Caco-2 (cell line): ENCODE data around the gene INPP5D. TPM values are rescaled to one million over a fixed set of nuclear protein-coding genes. Genes with fewer than 3 reads are reported as not detected.

Source experiments
- BruUV-seq: library from RNA; stranded (reverse); fragments of 400-500 nt; replicated peaks from 2 replicates; lab custom pipeline; 2021; lab: Mats Ljungman, UMichigan
- CTCF ChIA-PET: fragments of 300-600 bp; sonication (Branson Sonifier 250); formaldehyde crosslinking; loops from one replicate; lab custom pipeline; 2022; ENCODE audit warnings: antibody characterized with exemption; lab: Charles Lee
- POLR2A ChIA-PET: fragments of 300-600 bp; sonication (Branson Sonifier 250); formaldehyde crosslinking; loops from one replicate; lab custom pipeline; 2022; ENCODE audit warnings: antibody characterized with exemption; lab: Charles Lee
- DNase-seq, 2 experiments: peaks; one replicate each; pipeline versions ENCODE4 v3.0.0 to v3.0.0-alpha.2; 2020 to 2022
- H3K27me3 ChIP-seq: replicated peaks from 2 replicates; pipeline ENCODE4 v1.6.0; 2011; ENCODE audit warnings: low read length; ENCODE audit not compliant: control insufficient read depth, insufficient read depth
- H3K36me3 ChIP-seq: 2 replicates; pipeline ENCODE4 v1.5.1; 2011; ENCODE audit warnings: low read length; ENCODE audit not compliant: control insufficient read depth, insufficient read depth
- H3K4me1 ChIP-seq: fragments of 250-450 bp; sonication (Bioruptor Pico); 2 replicates; pipeline ENCODE4 v1.5.1; 2020; ENCODE audit warnings: mild to moderate bottlenecking
- H3K4me3 ChIP-seq: 2 replicates; pipeline ENCODE4 v1.5.1; 2011; ENCODE audit warnings: low read depth, mild to moderate bottlenecking, control low read depth, low read length
- H3K9me3 ChIP-seq: fragments of 250-450 bp; sonication (Bioruptor Pico); 2 replicates; pipeline ENCODE4 v1.5.1; 2020; ENCODE audit warnings: mild to moderate bottlenecking, moderate library complexity
- H3K27ac Mint-ChIP-seq: one replicate; pipeline ENCODE4 v1.8.0; 2022; ENCODE audit warnings: mixed read lengths; ENCODE audit not compliant: unreplicated experiment
- H3K27me3 Mint-ChIP-seq: one replicate; pipeline ENCODE4 v1.8.0; 2022; ENCODE audit warnings: mixed read lengths; ENCODE audit not compliant: insufficient read depth, unreplicated experiment
- H3K36me3 Mint-ChIP-seq: one replicate; pipeline ENCODE4 v1.8.0; 2022; ENCODE audit warnings: mild to moderate bottlenecking, mixed read lengths; ENCODE audit not compliant: insufficient read depth, unreplicated experiment
- H3K4me1 Mint-ChIP-seq: one replicate; pipeline ENCODE4 v1.8.0; 2022; ENCODE audit warnings: low read depth, mixed read lengths; ENCODE audit not compliant: unreplicated experiment
- H3K4me3 Mint-ChIP-seq: one replicate; pipeline ENCODE4 v1.8.0; 2022; ENCODE audit warnings: mild to moderate bottlenecking, moderate library complexity, mixed read lengths; ENCODE audit not compliant: unreplicated experiment
- H3K9me3 Mint-ChIP-seq: one replicate; pipeline ENCODE4 v1.8.0; 2022; ENCODE audit warnings: mixed read lengths; ENCODE audit not compliant: unreplicated experiment
- CTCF ChIP-seq, 2 experiments: fragments of 200-600 bp in 1 of 2; IDR thresholded peaks; 1 replicate in 1 of 2; 2 replicates in 1 of 2; pipeline versions ENCODE4 v1.5.1 to v1.8.0; 2011 to 2022; ENCODE audit warnings: antibody characterized with exemption in 1 of 2, control low read depth in 1 of 2, inconsistent platforms in 1 of 2, low read depth in 1 of 2, low read length in 1 of 2, mild to moderate bottlenecking in 1 of 2, moderate library complexity in 1 of 2; ENCODE audit not compliant: insufficient read depth in 1 of 2, severe bottlenecking in 1 of 2, unreplicated experiment in 1 of 2
- intact Hi-C: fragments of 100-400 bp; cut with micrococcal nuclease; formaldehyde crosslinking; loops from one replicate; pipeline ENCODE4 v1.10.0; 2022; ENCODE audit not compliant: unreplicated experiment
- total RNA-seq: library from RNA; stranded (reverse); gene quantifications from 2 replicates; pipeline ENCODE4 v1.2.3, GENCODE V29; 2022

Gene INPP5D
- total RNA-seq, 1 experiment from 2014 or later, result not detected

- BruUV-seq, result no TSS peak
- peaks cover 12% of the 10 kb centered on the region for H3K4me1 Mint-ChIP-seq
- no peaks in the 10 kb centered on the region for H3K27me3 Mint-ChIP-seq
- H3K4me3 Mint-ChIP-seq, result peak overlapping the region; percentile 81
- intact Hi-C loops, result loop anchor here (5.0 kb wide), 1 partner anchor 643 kb away; no protein-coding TSS in a partner anchor
- ChIA-PET CTCF (no interaction called here), POLR2A (no interaction called here)
- no peaks in the 10 kb centered on the region for H3K9me3 Mint-ChIP-seq
- Histone ChIP-seq H3K4me1 (peaks cover 8% of the 10 kb centered on the region; the same call in 1 of the 2 replicates), H3K36me3 (no peaks in the 10 kb centered on the region), H3K27me3 (no peaks in the 10 kb centered on the region), H3K9me3 (no peaks in the 10 kb centered on the region), H3K4me3 (no peak overlapping the region)
- peaks cover 11% of the 10 kb centered on the region for H3K36me3 Mint-ChIP-seq
- no peak for TF ChIP-seq CTCF (IDR thresholded peaks at IDR 0.05; ENCODE audit: insufficient read depth in 1 of 2, low read depth in 1 of 2, low read length in 1 of 2, severe bottlenecking in 1 of 2, unreplicated experiment in 1 of 2)
- DNase-seq, result no peak
- H3K27ac Mint-ChIP-seq, result no peak overlapping the region
Observed at GRCh38 chr2:233250568-233250967, 190.4 kb downstream of the INPP5D start.

GRCh38 chr2:233250985-233251305 lies 190.8 kb downstream of the INPP5D start:
- Mint-ChIP-seq H3K9me3 (no peaks in the 10 kb centered on the region), H3K27me3 (no peaks in the 10 kb centered on the region), H3K4me3 (peak overlapping the region; percentile 81), H3K27ac (no peak overlapping the region), H3K36me3 (peaks cover 11% of the 10 kb centered on the region), H3K4me1 (peaks cover 12% of the 10 kb centered on the region)
- no TSS peak for BruUV-seq
- CTCF ChIA-PET, result interaction anchor here (1.1 kb wide), 1 partner anchor 202 kb away, joined by 5 read pairs; no protein-coding TSS in a partner anchor
- H3K36me3 ChIP-seq, result no peaks in the 10 kb centered on the region
- no peaks in the 10 kb centered on the region for H3K27me3 ChIP-seq
- H3K9me3 ChIP-seq, result no peaks in the 10 kb centered on the region
- no peak overlapping the region; the same call in 1 of the 2 replicates for H3K4me3 ChIP-seq
- intact Hi-C loops, result loop anchor here (5.0 kb wide), 1 partner anchor 644 kb away; no protein-coding TSS in a partner anchor
- TF ChIP-seq CTCF (IDR thresholded peaks at IDR 0.05; ENCODE audit: insufficient read depth in 1 of 2, low read depth in 1 of 2, low read length in 1 of 2, severe bottlenecking in 1 of 2, unreplicated experiment in 1 of 2), result no peak
- DNase-seq, result no peak
- POLR2A ChIA-PET, result no interaction called here
- peaks cover 8% of the 10 kb centered on the region; the same call in 1 of the 2 replicates for H3K4me1 ChIP-seq

GRCh38 chr2:233251306-233252116 lies 191.4 kb downstream of the INPP5D start, which contains the start of gene ATG16L1:
TSS of gene ATG16L1 (plus strand) at chr2:233251673. CDS start at chr2:233251828, 155 bp downstream.
- Histone ChIP-seq H3K4me1 (peaks cover 8% of the 10 kb centered on the region; the same call in 1 of the 2 replicates), H3K9me3 (no peaks in the 10 kb centered on the region), H3K4me3 (peak within 1 kb of the TSS; percentile 94), H3K27me3 (no peaks in the 10 kb centered on the region), H3K36me3 (no peaks in the 10 kb centered on the region)
- Mint-ChIP-seq H3K9me3 (no peaks in the 10 kb centered on the region), H3K27ac (peak within 1 kb of the TSS; percentile 42), H3K4me1 (peaks cover 12% of the 10 kb centered on the region), H3K27me3 (no peaks in the 10 kb centered on the region), H3K4me3 (peak within 1 kb of the TSS; percentile 81), H3K36me3 (peaks cover 16% of the 10 kb centered on the region)
- ChIA-PET POLR2A (no interaction called here), CTCF (interaction anchor here (0.5 to 1.1 kb wide), 2 partner anchors 203 to 587 kb away, joined by 4 to 5 read pairs; no protein-coding TSS in a partner anchor)
- TSS peak; percentile 30 for BruUV-seq
- peak; percentile 60 to 94 for TF ChIP-seq CTCF (IDR thresholded peaks at IDR 0.05; ENCODE audit: insufficient read depth in 1 of 2, low read depth in 1 of 2, low read length in 1 of 2, severe bottlenecking in 1 of 2, unreplicated experiment in 1 of 2)
- DNase-seq, result peak; percentile 93
- intact Hi-C loops, result loop anchor here (5.0 kb wide), 1 partner anchor 644 kb away; no protein-coding TSS in a partner anchor
